HG02852 (cell line): ENCODE data around the gene JMJD7.
"Not testable (repeated sequence)": the region's sequence is repeated elsewhere in the genome, so short reads cannot be mapped to it uniquely, and the experiment has no call there.

Experiments used
- ATAC-seq: cut with Tn5 transposase; IDR thresholded peaks from one replicate; pipeline ENCODE4 v1.9.1; 2021; ENCODE audit warnings: mild to moderate bottlenecking, moderate library complexity; ENCODE audit not compliant: unreplicated experiment

JMJD7 gene

GRCh38 chr15:41821831-41822230 is 6.1 kb upstream of the JMJD7 start:
- no peak for ATAC-seq

- ATAC-seq = no peak
Observed at GRCh38 chr15:41822471-41822870, 5.4 kb upstream of the JMJD7 start.

- no peak for ATAC-seq
Observed at GRCh38 chr15:41822957-41823356, 4.9 kb upstream of the JMJD7 start.

GRCh38 chr15:41823502-41823901 is 4.4 kb upstream of the JMJD7 start:
- ATAC-seq = no peak

GRCh38 chr15:41824062-41824745 is 3.7 kb upstream of the JMJD7 start:
- ATAC-seq = no peak

GRCh38 chr15:41825145-41825544 is 2.7 kb upstream of the JMJD7 start:
- no peak for ATAC-seq

GRCh38 chr15:41825572-41826535 is 2.0 kb upstream of the JMJD7 start:
- ATAC-seq = no peak

GRCh38 chr15:41827290-41827879 is 507 bp upstream of the JMJD7 start:
- ATAC-seq = peak; percentile 13

- ATAC-seq = no peak
Observed at GRCh38 chr15:41828807-41829141, 882 bp downstream of the JMJD7 start.

GRCh38 chr15:41829959-41830646 is 2.2 kb downstream of the JMJD7 start:
- no peak for ATAC-seq

GRCh38 chr15:41831291-41831690 is 3.4 kb downstream of the JMJD7 start:
- not testable (repeated sequence) for ATAC-seq

- no peak for ATAC-seq
Observed at GRCh38 chr15:41832208-41832607, 4.3 kb downstream of the JMJD7 start.

GRCh38 chr15:41832875-41833274 is 5.0 kb downstream of the JMJD7 start:
- no peak for ATAC-seq

- ATAC-seq = no peak
Observed at GRCh38 chr15:41834096-41834495, 6.2 kb downstream of the JMJD7 start.

GRCh38 chr15:41836073-41836472 is 8.2 kb downstream of the JMJD7 start:
- ATAC-seq = no peak

GRCh38 chr15:41836713-41837454 is 9.0 kb downstream of the JMJD7 start:
- no peak for ATAC-seq

- ATAC-seq = no peak
Observed at GRCh38 chr15:41838400-41838897, 10.6 kb downstream of the JMJD7 start, which contains the start of gene PLA2G4B. PLA2G4B (plus strand) TSS chr15:41838847; CDS start chr15:41838914, 67 bp downstream.

GRCh38 chr15:41839781-41840491 is 12.0 kb downstream of the JMJD7 start:
- ATAC-seq = no peak

GRCh38 chr15:41840673-41841072 is 12.8 kb downstream of the JMJD7 start:
- no peak for ATAC-seq

GRCh38 chr15:41841131-41841530 is 13.2 kb downstream of the JMJD7 start:
- ATAC-seq = no peak
